Activated T-helper 1 cell treated with anti-CD3 and anti-CD28 coated beads, Interleukin-12 subunit alpha, Interleukin-12 subunit beta, Interleukin-2, Interleukin-4 antibody, amounts not matched to agents 30 ng/mL and 10 ng/mL and 1 ng/mL, durations not matched to agents 14 hours and 24 hours and 36 hours (primary cell): Measurements from ENCODE around the gene DCUN1D4. TPM values are rescaled to one million over a fixed set of nuclear protein-coding genes. Genes with fewer than 3 reads are reported as not detected.

Experiments used
- DNase-seq: peaks from one replicate; pipeline ENCODE4 v3.0.0; 2021; ENCODE audit warnings: low spot score
- H3K27ac Mint-ChIP-seq: one replicate; pipeline ENCODE4 v1.8.0; 2021; ENCODE audit warnings: mild to moderate bottlenecking, mixed read lengths
- H3K27me3 Mint-ChIP-seq: one replicate; pipeline ENCODE4 v1.8.0; 2022; ENCODE audit warnings: mild to moderate bottlenecking, moderate library complexity, mixed read lengths; ENCODE audit not compliant: insufficient read depth
- H3K36me3 Mint-ChIP-seq: one replicate; pipeline ENCODE4 v1.8.0; 2021; ENCODE audit warnings: low read depth, mixed read lengths
- H3K4me1 Mint-ChIP-seq: one replicate; pipeline ENCODE4 v1.8.0; 2021; ENCODE audit warnings: low read depth, mixed read lengths
- H3K4me3 Mint-ChIP-seq: one replicate; pipeline ENCODE4 v1.8.0; 2021; ENCODE audit warnings: mild to moderate bottlenecking, moderate library complexity, mixed read lengths
- H3K9me3 Mint-ChIP-seq: one replicate; pipeline ENCODE4 v1.8.0; 2021; ENCODE audit warnings: mixed read lengths
- intact Hi-C: fragments of 100-400 bp; cut with micrococcal nuclease; formaldehyde crosslinking; loops from one replicate; pipeline ENCODE4 v1.15.1; 2024
- total RNA-seq: library from RNA; stranded (reverse); gene quantifications from 2 replicates; pipeline ENCODE4 v1.2.3, GENCODE V29; 2022

DCUN1D4 gene
- total RNA-seq, 1 donor from 2014 or later = 29.7 TPM

DNA sequence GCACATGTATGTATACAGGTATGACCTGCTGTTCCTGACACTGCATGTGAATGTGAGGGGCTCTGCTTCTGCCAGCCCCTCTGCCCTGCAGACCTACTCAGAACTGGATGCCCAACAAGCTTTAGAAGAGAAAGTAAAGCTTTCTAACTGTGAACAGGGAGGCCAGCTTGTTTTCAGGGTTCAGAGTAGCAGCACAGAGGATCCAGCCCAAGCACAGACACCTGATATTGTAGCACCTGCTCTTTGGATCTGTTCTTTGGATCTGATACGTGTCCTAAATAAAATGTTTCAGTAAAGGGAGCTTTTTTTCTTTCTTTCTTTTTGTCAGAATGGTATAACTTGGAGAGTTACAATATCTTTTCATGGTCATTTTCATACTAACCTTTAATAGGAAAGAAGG lies 19.2 kb downstream of the DCUN1D4 start:
- no peak for DNase-seq
- Mint-ChIP-seq H3K4me1 (peaks cover 3% of the 10 kb centered on the region), H3K27ac (no peak overlapping the region), H3K27me3 (no peaks in the 10 kb centered on the region), H3K9me3 (no peaks in the 10 kb centered on the region), H3K4me3 (no peak overlapping the region), H3K36me3 (peaks cover 15% of the 10 kb centered on the region)
- intact Hi-C loops = no loop called here

DNA sequence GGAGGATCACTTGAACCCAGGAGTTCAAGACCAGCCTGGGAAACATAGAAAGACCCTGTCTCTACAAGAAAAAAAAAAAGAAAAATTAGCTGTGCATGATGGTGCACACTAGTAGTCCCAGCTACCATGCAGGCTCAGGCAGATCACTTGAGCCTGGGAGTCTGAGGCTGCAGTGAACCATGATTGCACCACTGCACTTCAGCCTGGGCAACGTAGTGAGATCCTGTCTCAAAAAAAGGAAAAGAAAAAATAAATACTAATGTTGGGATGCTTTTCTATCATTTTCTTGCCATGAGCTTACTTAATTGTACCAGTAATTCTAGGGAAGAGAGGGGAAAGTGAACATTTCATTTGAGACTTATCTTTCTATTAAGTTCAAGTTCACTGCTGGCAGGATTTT lies 19.8 kb downstream of the DCUN1D4 start:
- no peak overlapping the region for H3K4me3 Mint-ChIP-seq
- H3K36me3 Mint-ChIP-seq = peaks cover 15% of the 10 kb centered on the region
- H3K9me3 Mint-ChIP-seq = no peaks in the 10 kb centered on the region
- no peak overlapping the region for H3K27ac Mint-ChIP-seq
- intact Hi-C loops = no loop called here
- no peaks in the 10 kb centered on the region for H3K4me1 Mint-ChIP-seq
- no peaks in the 10 kb centered on the region for H3K27me3 Mint-ChIP-seq
- DNase-seq = no peak

DNA sequence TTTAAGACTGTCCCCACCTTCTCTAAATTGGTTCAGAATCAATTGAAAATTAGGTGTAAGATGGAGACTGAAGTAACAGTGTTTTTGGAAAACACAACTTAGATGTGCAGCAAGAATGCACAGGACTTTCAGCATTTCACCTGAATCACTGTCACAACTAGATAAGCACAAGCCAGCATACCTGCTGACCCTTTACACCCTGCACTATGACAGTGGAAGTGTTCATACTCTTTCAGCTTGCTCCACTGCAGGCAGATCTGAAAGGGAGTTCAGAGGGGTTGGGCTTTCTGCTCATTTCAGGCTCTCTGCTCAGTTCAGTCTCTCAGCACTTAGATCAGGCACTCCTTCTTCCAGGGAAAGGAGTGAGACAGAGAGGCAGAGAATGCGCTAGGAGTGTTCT lies 22.8 kb downstream of the DCUN1D4 start:
- no peaks in the 10 kb centered on the region for H3K9me3 Mint-ChIP-seq
- H3K27me3 Mint-ChIP-seq = no peaks in the 10 kb centered on the region
- no peak overlapping the region for H3K27ac Mint-ChIP-seq
- no peak for DNase-seq
- no peaks in the 10 kb centered on the region for H3K4me1 Mint-ChIP-seq
- H3K4me3 Mint-ChIP-seq = no peak overlapping the region
- intact Hi-C loops = no loop called here
- peaks cover 14% of the 10 kb centered on the region for H3K36me3 Mint-ChIP-seq

DNA sequence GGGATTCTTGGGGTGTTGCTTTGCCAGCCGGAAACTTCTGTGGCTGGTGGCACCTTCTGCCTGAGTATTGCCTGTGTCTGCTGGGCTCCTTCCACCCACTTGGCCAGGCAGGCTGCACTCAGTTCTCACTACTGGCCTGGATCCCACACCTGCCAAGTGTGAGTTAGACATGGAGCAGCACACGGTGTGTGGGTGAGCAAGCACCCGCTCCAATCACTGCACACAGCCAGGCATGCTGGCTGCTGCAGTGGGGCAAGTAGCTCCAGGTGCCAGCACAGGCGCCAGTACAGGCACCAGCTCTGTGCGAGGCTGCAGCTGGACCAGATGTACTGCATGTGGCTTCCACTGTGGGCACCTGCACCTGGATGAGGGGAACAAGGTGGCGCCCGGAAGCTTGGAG lies 23.9 kb downstream of the DCUN1D4 start:
- no peak overlapping the region for H3K27ac Mint-ChIP-seq
- H3K9me3 Mint-ChIP-seq = no peaks in the 10 kb centered on the region
- no peaks in the 10 kb centered on the region for H3K4me1 Mint-ChIP-seq
- no peaks in the 10 kb centered on the region for H3K27me3 Mint-ChIP-seq
- peaks cover 16% of the 10 kb centered on the region for H3K36me3 Mint-ChIP-seq
- intact Hi-C loops = no loop called here
- no peak for DNase-seq
- no peak overlapping the region for H3K4me3 Mint-ChIP-seq

DNA sequence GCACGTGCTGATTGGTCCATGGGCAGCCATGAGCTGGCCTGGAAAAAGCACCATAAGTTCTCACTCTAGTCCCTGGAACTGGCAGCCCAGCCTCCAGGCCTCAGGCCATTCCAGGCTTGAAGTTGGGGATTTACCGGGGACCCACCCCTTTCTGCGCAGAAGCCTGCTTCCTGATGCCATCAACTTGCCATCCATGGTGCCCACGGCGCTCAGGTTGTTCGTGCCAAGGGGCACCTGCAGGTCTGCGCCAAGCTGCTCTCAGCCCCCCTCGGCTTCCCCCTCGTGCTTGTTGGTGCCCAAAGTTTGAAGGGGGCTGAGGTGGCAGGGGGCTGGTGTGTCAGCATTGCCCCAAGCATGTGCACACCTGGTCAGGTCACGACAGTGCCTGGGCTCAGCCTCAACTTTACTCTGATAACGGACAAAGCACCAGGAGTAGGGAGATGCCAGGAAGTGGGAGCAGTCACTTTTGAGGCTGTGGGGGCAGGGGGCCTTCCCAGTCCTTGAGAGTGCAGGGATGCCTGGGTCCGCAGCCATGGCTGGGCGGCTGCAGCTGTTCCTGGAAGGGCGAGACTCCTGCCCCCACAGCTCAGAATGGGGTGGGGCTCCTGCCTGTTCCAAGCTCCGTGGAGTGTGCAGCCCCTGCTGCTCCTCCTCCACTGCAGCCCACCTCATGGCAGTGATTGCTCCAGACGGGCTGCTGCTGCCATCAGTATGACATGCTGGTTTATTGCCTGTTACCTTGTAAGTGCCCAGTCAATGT lies 24.9 kb downstream of the DCUN1D4 start:
- peaks cover 19% of the 10 kb centered on the region for H3K36me3 Mint-ChIP-seq
- no peak overlapping the region for H3K27ac Mint-ChIP-seq
- H3K9me3 Mint-ChIP-seq = no peaks in the 10 kb centered on the region
- H3K4me1 Mint-ChIP-seq = no peaks in the 10 kb centered on the region
- H3K4me3 Mint-ChIP-seq = no peak overlapping the region
- no peaks in the 10 kb centered on the region for H3K27me3 Mint-ChIP-seq
- DNase-seq = no peak
- intact Hi-C loops = no loop called here

DNA sequence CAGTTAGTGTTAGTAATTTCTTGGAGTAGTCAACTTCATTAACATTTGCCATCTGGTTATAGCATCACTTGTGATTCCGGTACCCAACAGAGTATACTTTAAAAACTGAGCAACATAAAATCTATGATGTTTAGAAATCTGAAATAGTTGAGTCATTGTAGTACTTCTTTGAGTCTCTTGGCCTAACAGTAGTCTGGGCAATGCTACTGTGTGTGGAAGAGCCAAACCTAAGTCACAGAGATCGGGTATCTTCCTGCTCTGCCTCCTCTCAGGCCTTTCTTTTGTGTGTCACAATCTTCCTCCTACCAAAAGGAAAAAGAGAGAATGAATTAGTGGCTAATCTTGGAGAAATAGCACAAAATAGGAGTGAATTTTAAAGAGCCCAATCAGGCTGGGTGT lies 25.5 kb downstream of the DCUN1D4 start:
- H3K4me3 Mint-ChIP-seq = no peak overlapping the region
- intact Hi-C loops = no loop called here
- DNase-seq = no peak
- peaks cover 22% of the 10 kb centered on the region for H3K36me3 Mint-ChIP-seq
- no peaks in the 10 kb centered on the region for H3K4me1 Mint-ChIP-seq
- H3K9me3 Mint-ChIP-seq = no peaks in the 10 kb centered on the region
- no peaks in the 10 kb centered on the region for H3K27me3 Mint-ChIP-seq
- no peak overlapping the region for H3K27ac Mint-ChIP-seq

DNA sequence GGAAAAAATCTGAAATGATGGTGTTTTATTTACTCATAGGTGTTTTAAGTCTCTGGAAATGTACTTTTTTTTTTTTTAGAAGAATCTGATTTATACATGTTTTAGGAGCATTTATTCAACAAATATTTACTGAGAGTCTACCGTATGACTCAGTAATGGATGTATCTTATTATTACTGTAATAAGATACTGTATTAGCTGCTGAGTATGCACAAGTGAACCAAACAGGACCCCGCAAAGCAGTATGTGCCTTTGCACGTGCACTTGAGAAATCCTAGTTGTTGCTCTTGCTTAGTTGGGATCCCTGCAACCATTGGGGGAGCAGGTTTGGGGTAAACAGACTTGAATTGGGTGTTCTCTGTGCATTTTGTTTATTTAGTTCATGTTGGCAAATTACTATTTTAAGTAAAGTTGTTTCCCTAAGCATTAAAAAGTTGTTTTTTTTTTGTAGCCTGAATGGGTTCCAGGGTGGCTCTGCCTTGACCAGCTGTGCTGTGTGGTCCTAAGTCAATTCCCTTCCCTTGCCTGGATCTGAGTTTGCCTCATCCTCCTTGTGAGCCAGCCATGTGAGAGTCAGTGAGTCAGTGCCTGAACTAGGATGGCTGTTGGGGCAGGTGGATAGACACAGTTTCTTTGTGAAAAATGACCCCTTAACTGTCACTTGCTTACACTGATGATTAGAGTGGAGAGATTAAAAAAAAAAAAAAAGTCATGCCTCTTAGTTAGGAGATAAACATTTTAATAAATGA lies 27.7 kb downstream of the DCUN1D4 start:
- no peak overlapping the region for H3K27ac Mint-ChIP-seq
- no peak overlapping the region for H3K4me3 Mint-ChIP-seq
- no peak for DNase-seq
- intact Hi-C loops = no loop called here
- H3K27me3 Mint-ChIP-seq = no peaks in the 10 kb centered on the region
- peaks cover 24% of the 10 kb centered on the region for H3K36me3 Mint-ChIP-seq
- H3K4me1 Mint-ChIP-seq = no peaks in the 10 kb centered on the region
- H3K9me3 Mint-ChIP-seq = peaks cover 4% of the 10 kb centered on the region

DNA sequence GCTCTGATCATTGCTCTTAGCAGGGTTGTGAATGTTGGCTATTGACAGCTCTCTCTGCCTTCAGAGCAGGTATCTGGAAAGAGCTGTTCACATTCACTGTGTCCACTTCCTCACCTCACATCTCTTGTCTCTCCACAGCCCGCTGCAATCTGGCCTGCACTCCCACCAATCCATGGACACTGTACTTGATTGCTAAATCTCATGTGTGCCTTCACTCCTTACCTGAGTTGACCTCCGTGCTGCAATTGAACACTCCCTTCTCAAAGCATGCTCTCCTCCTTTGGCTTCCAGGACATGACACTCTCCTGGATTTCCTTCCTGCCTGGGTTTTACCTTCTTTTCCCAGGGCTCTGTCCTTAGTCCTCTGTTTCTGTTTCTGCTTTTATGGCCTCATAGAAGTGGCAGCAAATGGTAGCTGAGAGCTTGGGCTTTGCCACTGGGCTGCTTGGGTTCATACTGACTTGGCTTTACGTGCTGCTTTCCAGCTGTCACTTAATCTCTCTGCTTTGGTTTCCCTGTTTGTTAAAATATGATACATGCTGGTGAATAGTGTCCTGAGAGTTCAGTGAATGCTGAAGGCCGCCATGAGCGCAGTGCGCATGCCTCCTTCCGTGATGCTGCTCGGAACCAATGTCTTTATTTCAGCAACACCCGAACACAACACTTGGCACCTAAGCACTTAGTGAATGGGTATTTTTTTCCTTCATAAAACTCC lies 29.5 kb downstream of the DCUN1D4 start:
- peaks cover 26% of the 10 kb centered on the region for H3K36me3 Mint-ChIP-seq
- no peak for DNase-seq
- H3K27ac Mint-ChIP-seq = no peak overlapping the region
- no peaks in the 10 kb centered on the region for H3K27me3 Mint-ChIP-seq
- peaks cover 8% of the 10 kb centered on the region for H3K9me3 Mint-ChIP-seq
- no peak overlapping the region for H3K4me3 Mint-ChIP-seq
- intact Hi-C loops = no loop called here
- no peaks in the 10 kb centered on the region for H3K4me1 Mint-ChIP-seq

DNA sequence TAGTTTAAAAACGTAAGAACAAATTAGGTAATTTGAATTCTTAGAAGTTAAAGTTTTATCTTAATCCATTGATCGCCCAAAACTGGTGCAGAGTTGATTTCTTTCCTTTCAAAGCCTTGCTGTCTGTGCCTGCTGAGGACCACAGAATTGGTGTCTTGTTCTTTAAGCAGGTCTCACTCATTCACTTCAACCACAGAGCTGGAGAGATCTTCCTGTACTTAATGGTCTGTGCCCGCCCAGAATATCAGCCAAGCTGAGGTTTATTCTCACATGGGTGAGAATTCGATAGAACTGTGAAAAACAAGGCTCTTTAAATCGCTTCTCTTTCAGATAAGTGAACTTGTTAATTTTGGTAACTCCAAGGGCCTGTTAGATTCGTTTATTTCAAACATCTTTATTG lies 31.6 kb downstream of the DCUN1D4 start:
- H3K36me3 Mint-ChIP-seq = peaks cover 26% of the 10 kb centered on the region
- no peaks in the 10 kb centered on the region for H3K4me1 Mint-ChIP-seq
- H3K9me3 Mint-ChIP-seq = peaks cover 8% of the 10 kb centered on the region
- H3K27me3 Mint-ChIP-seq = no peaks in the 10 kb centered on the region
- DNase-seq = no peak
- H3K4me3 Mint-ChIP-seq = no peak overlapping the region
- intact Hi-C loops = no loop called here
- H3K27ac Mint-ChIP-seq = no peak overlapping the region

DNA sequence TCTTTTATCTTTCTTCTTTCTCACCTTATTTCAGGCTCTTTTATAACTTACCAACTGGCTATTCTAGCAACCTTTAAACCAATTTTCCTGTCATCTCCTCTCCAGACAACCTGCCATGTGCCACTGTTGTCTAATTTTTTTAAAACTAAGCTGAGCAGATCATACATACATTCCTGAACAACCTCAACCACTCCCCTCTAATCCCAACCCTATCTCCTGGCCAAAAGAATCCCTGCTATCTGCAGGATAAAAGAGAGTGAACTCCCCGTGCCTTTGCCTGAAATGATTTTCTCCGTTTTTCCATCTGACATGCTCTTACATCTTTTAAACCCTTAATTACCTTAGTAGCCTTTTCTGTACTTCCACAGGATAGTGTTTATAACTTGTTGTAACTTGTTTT lies 35.5 kb downstream of the DCUN1D4 start:
- no peak overlapping the region for H3K27ac Mint-ChIP-seq
- DNase-seq = no peak
- intact Hi-C loops = no loop called here
- H3K4me3 Mint-ChIP-seq = no peak overlapping the region
- no peaks in the 10 kb centered on the region for H3K4me1 Mint-ChIP-seq
- peaks cover 8% of the 10 kb centered on the region for H3K9me3 Mint-ChIP-seq
- H3K27me3 Mint-ChIP-seq = no peaks in the 10 kb centered on the region
- H3K36me3 Mint-ChIP-seq = peaks cover 21% of the 10 kb centered on the region

DNA sequence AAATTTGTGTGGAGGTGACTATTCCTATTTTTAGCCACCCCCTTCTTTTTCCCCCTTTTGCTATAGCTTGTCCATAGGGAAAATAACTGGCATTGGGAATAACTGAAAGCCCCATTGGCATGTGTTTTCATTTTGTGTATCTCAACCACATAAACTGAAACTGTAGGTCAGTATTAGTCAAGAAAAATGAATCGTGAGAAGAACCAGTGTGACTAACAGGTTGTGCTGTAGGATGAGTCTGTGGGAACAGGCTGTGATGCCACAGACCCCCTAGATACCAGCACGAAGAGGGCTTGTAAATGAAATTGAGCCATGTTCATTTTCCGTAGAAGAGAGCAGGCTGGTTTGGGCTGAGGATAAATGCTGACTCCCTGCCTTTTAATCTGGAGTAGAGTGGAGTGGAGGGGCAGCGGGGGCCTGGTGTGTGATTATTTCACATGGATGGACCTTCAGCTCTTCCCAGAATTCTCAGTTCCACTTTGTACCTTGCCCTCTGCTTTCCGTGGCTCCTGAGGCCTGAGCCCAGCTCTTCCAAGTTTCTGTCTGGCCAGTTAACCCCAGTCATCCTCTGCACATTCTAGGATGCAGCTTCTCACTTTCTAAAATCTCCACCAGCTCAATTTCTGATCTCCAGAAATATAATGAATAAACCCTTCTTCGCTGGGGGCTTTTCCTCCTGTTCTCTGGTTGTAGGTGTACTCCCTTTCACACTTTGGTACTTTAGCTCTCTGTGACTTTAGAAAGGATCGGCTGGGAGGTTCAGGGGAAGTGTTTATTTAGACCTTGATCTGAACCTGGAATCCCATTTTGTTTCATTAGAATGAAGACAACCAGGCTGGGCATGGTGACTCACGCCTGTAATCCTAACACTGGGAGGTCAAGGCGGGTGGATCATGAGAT lies 37.3 kb downstream of the DCUN1D4 start:
- Mint-ChIP-seq H3K4me3 (no peak overlapping the region), H3K27ac (no peak overlapping the region), H3K36me3 (peaks cover 14% of the 10 kb centered on the region), H3K27me3 (no peaks in the 10 kb centered on the region), H3K4me1 (no peaks in the 10 kb centered on the region), H3K9me3 (peaks cover 7% of the 10 kb centered on the region)
- intact Hi-C loops = no loop called here
- no peak for DNase-seq

DNA sequence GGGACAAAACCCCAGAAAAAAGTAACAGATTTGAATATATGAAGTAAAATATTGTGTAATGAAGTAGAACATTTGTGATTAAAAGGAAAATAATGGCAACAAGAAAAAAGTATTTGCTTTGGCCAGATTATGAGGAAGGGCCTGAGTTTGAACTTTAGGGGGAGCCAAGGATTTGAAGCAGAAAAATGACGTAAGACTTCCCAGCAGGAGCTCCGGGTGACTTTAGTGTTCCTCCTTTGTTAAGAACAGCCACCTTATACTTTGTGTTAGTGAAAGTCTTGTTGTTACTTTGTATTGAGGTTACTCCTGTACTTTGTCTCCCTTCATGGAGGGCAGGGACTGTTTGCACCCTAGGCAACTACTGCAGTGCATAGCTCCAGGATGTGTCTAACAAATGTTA lies 41.1 kb downstream of the DCUN1D4 start:
- Mint-ChIP-seq H3K27me3 (no peaks in the 10 kb centered on the region), H3K4me3 (no peak overlapping the region), H3K9me3 (no peaks in the 10 kb centered on the region), H3K4me1 (no peaks in the 10 kb centered on the region), H3K27ac (no peak overlapping the region), H3K36me3 (peaks cover 21% of the 10 kb centered on the region)
- DNase-seq = no peak
- intact Hi-C loops = no loop called here
